Psoas muscle (tissue), 8 donors: ENCODE measurements around the gene NUMBL. TPM values are rescaled to one million over a fixed set of nuclear protein-coding genes. Genes with fewer than 3 reads are reported as not detected.
"Not testable (repeated sequence)": the region's sequence is repeated elsewhere in the genome, so short reads cannot be mapped to it uniquely, and the experiment has no call there.

Experiments
- ATAC-seq, 4 donors: fragments of 200-7000 bp; cut with Tn5 transposase; one replicate each; pipeline ENCODE4 v1.9.1; 2020; ENCODE audit warnings: moderate library complexity in 3 of 4, mild to moderate bottlenecking in 2 of 4
- DNase-seq, 2 donors: peaks; one replicate each; pipeline ENCODE4 v3.0.0-alpha.2; 2020
- H3K27ac ChIP-seq: fragments of 200-600 bp; one replicate; pipeline ENCODE4 v1.8.0; 2022
- H3K27me3 ChIP-seq, 3 donors: fragments of 200-600 bp in 1 of 3; one replicate each; pipeline versions ENCODE4 v1.6.1 to v1.8.0; 2013 to 2022; ENCODE audit warnings: low read length in 2 of 3, mild to moderate bottlenecking in 2 of 3, moderate library complexity in 1 of 3; ENCODE audit not compliant: insufficient read depth in 3 of 3
- H3K36me3 ChIP-seq, 2 donors: fragments of 200-600 bp in 1 of 2; one replicate each; pipeline versions ENCODE4 v1.6.1 to v1.8.0; 2013 to 2022; ENCODE audit warnings: low read depth in 1 of 2, mild to moderate bottlenecking in 1 of 2, moderate library complexity in 1 of 2; ENCODE audit not compliant: insufficient read depth in 1 of 2
- H3K4me1 ChIP-seq: fragments of 200-600 bp; one replicate; pipeline ENCODE4 v1.8.0; 2022
- H3K4me3 ChIP-seq: fragments of 200-600 bp; one replicate; pipeline ENCODE4 v1.8.0; 2022; ENCODE audit warnings: mild to moderate bottlenecking
- H3K9me3 ChIP-seq: fragments of 200-600 bp; one replicate; pipeline ENCODE4 v1.8.0; 2022
- WGBS, 3 donors: extraction: QIAGEN DNeasy Blood & Tissue Kit; methylation state at CpG; one replicate each; pipeline versions ENCODE4 v1.1.6 to v1.1.7; 2013; 5-methylcytosine and 5-hydroxymethylcytosine counted together
- intact Hi-C, 2 donors: fragments of 100-400 bp; cut with DNase I; formaldehyde crosslinking; loops; one replicate each; pipeline versions ENCODE4 v1.11.0 to v1.14.2; 2022
- polyA plus RNA-seq, 3 donors: library from polyadenylated mRNA; stranded (reverse); fragments of 200-250 nt; gene quantifications; one replicate each; pipeline ENCODE4 v1.2.3, GENCODE V29; 2013
- total RNA-seq, 4 donors: library from RNA; stranded (reverse); fragmentation: NEBNext Ultra II Directional in 2 of 4; extraction: Animal tissue kit (Norgen Biotek cat#: 25700) in 2 of 4; gene quantifications; one replicate each; pipeline versions ENCODE4 v1.2.1 to v1.2.4, GENCODE V29; 2021 to 2023
- TF ChIP-seq, protein P1 (sequence below): fragments of 200-600 bp; IDR thresholded peaks from one replicate; pipeline ENCODE4 v1.8.0; 2022; ENCODE audit warnings: antibody characterized with exemption
- donor health status: healthy with polysubstance abuse.
- donor health status: DM: no; HTN: no; CAD: no; lungs with moderate emphysema.
- donor health status: Bipolar disorder and iron deficiency.
- donor health status: healthy.
- donor health status: DM: yes; HTN: yes; CAD: no.
- donor health status: DM: no; HTN: no; CAD: no.
- donor health status: DM: no; HTN: no; CAD: no.
- donor health status: DM: yes; HTN: yes; CAD: no.

NUMBL gene
- total and polyA plus RNA-seq, 7 donors = 3.3 to 13.3 (median 12.0) TPM

DNA sequence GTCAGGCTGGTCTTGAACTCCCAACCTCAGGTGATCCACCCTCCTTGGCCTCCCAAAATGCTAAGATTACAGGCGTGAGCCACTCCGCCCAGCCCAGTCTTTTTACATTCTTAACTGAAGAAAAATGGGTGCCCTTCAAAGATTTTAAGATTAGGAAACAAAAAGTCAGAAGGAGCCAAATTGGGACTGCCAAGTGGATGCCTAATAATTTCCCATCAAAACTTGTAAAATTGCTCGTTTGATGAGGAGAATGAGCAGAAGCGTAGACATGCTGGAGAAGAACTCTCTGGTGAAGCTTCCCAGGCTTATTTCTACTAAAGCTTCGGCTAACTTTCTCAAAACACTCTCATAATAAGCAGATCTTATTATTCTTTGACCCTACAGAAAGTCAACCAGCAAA is 31.3 kb downstream of the NUMBL start:
- Histone ChIP-seq H3K27ac (no peak overlapping the region), H3K36me3 (no peaks in the 10 kb centered on the region), H3K9me3 (no peaks in the 10 kb centered on the region), H3K4me1 (no peaks in the 10 kb centered on the region), H3K27me3 (no peaks in the 10 kb centered on the region), H3K4me3 (no peak overlapping the region)
- WGBS, 3 donors = 80 to 87% (median 81%) methylated on average over 5 of the region's 5 CpGs
- ATAC-seq (no peak), DNase-seq (no peak)
- intact Hi-C loops = no loop called here
- TF ChIP-seq, protein P1, sequence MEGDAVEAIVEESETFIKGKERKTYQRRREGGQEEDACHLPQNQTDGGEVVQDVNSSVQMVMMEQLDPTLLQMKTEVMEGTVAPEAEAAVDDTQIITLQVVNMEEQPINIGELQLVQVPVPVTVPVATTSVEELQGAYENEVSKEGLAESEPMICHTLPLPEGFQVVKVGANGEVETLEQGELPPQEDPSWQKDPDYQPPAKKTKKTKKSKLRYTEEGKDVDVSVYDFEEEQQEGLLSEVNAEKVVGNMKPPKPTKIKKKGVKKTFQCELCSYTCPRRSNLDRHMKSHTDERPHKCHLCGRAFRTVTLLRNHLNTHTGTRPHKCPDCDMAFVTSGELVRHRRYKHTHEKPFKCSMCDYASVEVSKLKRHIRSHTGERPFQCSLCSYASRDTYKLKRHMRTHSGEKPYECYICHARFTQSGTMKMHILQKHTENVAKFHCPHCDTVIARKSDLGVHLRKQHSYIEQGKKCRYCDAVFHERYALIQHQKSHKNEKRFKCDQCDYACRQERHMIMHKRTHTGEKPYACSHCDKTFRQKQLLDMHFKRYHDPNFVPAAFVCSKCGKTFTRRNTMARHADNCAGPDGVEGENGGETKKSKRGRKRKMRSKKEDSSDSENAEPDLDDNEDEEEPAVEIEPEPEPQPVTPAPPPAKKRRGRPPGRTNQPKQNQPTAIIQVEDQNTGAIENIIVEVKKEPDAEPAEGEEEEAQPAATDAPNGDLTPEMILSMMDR = no peak

DNA sequence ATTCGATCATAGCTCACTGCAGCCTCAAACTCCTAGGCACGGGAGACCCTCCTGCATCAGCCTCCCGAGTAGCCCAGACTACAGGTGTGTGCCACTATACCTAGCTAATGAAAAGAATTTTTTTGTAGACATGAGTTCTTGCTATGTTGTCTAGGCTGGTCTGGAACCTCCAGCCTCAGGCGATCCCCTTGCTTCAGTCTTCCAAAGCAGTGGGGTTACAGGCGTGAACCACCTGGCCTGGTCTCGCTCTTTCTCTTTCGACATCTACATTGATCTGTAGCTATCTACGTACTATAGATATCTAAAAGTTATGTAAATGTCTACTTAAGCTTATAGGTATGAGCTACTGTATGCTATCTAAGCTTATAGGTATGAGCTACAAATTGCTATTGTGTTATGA is 32.4 kb downstream of the NUMBL start:
- Histone ChIP-seq H3K27ac (no peak overlapping the region), H3K4me3 (no peak overlapping the region), H3K27me3 (no peaks in the 10 kb centered on the region), H3K9me3 (no peaks in the 10 kb centered on the region), H3K4me1 (no peaks in the 10 kb centered on the region), H3K36me3 (no peaks in the 10 kb centered on the region)
- TF ChIP-seq, protein P1 = no peak
- ATAC-seq = no peak
- intact Hi-C loops = no loop called here
- WGBS, 3 donors = 89 to 98% (median 97%) methylated on average over 8 of the region's 8 CpGs
- peak in 1 of 2 donors; percentile 4 for DNase-seq

DNA sequence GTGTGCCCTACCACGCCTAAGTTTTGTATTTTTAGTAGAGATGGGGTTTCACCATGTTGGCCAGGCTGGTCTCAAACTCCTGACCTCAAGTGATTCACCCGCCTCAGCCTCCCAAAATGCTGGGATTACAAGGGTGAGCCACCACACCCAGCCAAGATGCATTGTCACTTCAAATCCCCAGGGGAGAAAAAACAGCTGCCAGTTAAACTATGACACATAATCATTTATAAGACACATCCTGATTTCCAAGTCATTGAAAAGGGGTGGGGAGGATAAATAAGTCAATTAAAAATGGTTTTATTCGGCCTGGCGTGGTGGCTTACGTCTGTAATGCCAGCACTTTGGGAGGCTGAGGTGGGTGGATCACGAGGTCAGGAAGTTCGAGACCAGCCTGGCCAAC is 34.8 kb downstream of the NUMBL start:
- H3K27ac ChIP-seq, DNase-seq, H3K4me3 ChIP-seq, H3K27me3 ChIP-seq, H3K9me3 ChIP-seq, ATAC-seq, H3K36me3 ChIP-seq, H3K4me1 ChIP-seq, intact Hi-C loops: not testable (repeated sequence)
- WGBS, 3 donors = 68 to 75% (median 72%) methylated on average over 7 of the region's 7 CpGs

DNA sequence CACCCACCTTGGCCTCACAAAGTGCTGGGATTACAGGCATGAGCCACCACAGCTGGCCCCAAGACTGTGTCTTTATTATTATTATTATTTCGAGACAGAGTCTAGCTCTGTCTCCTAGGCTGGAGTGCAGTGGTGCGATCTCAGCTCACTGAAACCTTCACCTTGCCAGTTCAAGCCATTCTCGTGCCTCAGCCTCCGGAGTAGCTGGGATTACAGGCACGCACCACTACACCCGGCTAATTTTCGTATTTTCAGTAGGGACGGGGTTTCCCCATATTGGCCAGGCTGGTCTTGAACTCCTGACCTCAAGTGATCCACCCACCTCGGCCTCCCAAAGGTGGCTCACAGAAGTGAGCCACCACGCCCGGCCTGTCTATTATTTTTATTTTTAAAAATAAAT is 38.1 kb downstream of the NUMBL start:
- H3K4me3 ChIP-seq, H3K27ac ChIP-seq, ATAC-seq, H3K36me3 ChIP-seq, H3K9me3 ChIP-seq, H3K27me3 ChIP-seq, H3K4me1 ChIP-seq, intact Hi-C loops: not testable (repeated sequence)
- 77 to 86% (median 84%) methylated on average over 11 of the region's 11 CpGs for WGBS, 3 donors
- peak in 1 of 2 donors; percentile 15 for DNase-seq

DNA sequence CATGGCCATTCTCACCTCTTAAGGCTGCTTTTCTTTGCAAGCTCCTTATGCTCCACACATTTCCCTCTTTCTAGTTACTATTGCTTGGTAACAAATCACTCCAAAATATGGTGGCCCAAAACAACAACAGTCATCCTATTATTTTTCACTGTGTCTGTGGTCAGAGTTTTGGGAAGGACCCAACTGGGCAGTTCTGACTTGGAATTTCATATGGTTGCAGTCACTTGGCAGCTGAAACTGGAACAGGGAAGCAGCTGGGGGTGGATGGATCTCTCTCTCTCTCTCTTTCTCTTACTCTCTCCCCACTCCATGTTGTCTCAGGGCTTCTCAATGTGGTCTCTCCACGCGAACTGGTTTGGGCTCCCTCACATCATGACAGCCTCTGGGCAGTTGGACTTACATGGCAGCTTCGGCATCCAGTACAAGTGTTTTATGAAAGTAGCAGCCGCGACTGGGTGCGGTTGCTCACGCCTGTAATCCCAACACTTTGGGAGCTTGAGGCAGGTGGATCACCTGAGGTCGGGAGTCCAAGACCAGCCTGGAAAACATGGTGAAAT is 39.6 kb downstream of the NUMBL start:
- Histone ChIP-seq H3K9me3 (no peaks in the 10 kb centered on the region), H3K27ac (peak overlapping the region; percentile 7), H3K4me1 (peaks cover 17% of the 10 kb centered on the region), H3K27me3 (no peaks in the 10 kb centered on the region), H3K4me3 (no peak overlapping the region), H3K36me3 (no peaks in the 10 kb centered on the region)
- intact Hi-C loops = no loop called here
- peak; percentile 47 to 56 for DNase-seq
- peak; percentile 31 to 60 (median 58) for ATAC-seq
- WGBS, 3 donors = 70 to 79% (median 73%) methylated on average over 8 of the region's 8 CpGs
- TF ChIP-seq, protein P1 = no peak

DNA sequence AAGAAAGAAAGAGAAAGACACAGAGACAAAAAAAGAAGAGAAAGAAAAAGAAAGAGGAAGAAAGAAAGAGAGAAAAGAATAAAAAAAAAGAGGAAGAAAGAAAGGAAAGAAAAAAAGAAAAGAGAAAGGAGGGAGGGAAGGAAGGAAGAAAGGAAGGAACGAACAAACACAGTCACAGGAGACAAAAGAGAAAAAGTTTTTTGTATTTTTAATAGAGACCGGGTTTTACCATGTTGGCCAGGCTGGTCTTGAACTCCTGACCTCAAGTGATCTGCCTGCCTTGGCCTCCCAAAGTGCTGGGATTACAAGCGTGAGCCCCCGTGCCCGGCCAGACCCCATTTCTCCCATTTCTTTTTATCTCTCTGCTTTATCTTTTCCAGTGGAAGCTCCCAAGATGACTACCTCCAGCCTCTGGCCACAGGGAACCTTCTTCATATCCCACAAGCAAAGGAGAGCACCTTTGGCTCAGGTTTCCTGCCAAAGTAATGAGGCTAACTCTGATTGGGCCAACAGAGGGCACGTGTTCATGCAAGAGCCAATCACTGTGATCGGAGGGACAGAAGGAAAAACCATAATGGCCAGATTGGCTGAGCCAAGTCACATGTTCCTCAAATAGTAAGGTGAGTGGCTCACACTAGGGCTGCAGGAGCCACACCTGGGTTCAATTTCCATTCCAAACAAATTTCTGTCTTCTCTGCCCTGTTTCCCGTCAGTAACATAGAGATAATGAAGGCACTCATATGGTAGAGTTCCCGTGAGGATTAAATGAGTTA is 40.4 kb downstream of the NUMBL start:
- intact Hi-C loops, ATAC-seq, H3K4me3 ChIP-seq, H3K36me3 ChIP-seq, H3K27me3 ChIP-seq, H3K9me3 ChIP-seq, DNase-seq: not testable (repeated sequence)
- 86 to 90% (median 88%) methylated on average over 9 of the region's 9 CpGs for WGBS, 3 donors
- H3K4me1 ChIP-seq = peaks cover 20% of the 10 kb centered on the region
- peak overlapping the region; percentile 7 for H3K27ac ChIP-seq
